Measurements from ENCODE around the gene GAK. TPM values are rescaled to one million over a fixed set of nuclear protein-coding genes. Genes with fewer than 3 reads are reported as not detected.

Gene GAK
- polyA plus RNA-seq, 1 of the 3 experiments (the other 2 are of a cell fraction) = 35.9 TPM

DNA sequence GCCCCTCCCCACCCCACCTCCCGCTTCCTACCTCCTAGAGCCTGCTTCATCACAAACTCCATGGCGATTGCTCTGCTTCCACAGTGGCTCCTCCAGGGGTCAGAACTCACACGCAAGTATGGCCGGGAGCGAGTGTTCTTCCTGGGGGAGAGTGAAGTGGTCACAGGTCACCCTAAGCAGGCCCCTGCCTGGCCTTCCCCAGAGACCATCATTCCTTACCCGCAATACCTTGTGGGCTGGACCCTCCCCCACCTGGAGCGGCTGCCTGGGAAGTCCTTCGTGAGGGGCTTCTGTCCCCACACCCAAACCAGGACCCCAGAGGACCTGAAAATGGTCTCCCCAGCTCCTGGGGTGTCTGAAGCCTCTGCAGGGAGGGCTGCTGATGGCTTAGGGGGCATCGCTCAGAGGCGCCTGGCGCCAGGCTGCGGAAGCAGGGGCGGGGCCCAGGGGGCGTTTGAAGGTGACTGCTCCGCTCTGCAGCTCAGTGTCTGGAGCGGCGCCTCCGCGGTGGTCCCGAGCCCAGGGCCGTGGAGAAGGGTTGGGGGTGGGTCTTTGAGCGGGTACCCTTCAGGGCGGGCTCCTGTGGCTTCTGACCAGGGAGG, 107.6 kb downstream of the GAK start (continued):
- TF ChIP-seq, protein P1, sequence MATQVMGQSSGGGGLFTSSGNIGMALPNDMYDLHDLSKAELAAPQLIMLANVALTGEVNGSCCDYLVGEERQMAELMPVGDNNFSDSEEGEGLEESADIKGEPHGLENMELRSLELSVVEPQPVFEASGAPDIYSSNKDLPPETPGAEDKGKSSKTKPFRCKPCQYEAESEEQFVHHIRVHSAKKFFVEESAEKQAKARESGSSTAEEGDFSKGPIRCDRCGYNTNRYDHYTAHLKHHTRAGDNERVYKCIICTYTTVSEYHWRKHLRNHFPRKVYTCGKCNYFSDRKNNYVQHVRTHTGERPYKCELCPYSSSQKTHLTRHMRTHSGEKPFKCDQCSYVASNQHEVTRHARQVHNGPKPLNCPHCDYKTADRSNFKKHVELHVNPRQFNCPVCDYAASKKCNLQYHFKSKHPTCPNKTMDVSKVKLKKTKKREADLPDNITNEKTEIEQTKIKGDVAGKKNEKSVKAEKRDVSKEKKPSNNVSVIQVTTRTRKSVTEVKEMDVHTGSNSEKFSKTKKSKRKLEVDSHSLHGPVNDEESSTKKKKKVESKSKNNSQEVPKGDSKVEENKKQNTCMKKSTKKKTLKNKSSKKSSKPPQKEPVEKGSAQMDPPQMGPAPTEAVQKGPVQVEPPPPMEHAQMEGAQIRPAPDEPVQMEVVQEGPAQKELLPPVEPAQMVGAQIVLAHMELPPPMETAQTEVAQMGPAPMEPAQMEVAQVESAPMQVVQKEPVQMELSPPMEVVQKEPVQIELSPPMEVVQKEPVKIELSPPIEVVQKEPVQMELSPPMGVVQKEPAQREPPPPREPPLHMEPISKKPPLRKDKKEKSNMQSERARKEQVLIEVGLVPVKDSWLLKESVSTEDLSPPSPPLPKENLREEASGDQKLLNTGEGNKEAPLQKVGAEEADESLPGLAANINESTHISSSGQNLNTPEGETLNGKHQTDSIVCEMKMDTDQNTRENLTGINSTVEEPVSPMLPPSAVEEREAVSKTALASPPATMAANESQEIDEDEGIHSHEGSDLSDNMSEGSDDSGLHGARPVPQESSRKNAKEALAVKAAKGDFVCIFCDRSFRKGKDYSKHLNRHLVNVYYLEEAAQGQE (IDR thresholded peaks at IDR 0.05; ENCODE audit: low read depth, low read length) = no peak
- TF ChIP-seq RCOR1 (IDR thresholded peaks at IDR 0.05; ENCODE audit: low read length) (no peak), TCF12 (IDR thresholded peaks at IDR 0.05) (no peak), CHD2 (IDR thresholded peaks at IDR 0.05; ENCODE audit: low read length, partially characterized antibody) (no peak), FOXM1 (IDR thresholded peaks at IDR 0.05; ENCODE audit: low read depth) (no peak), RXRA (IDR thresholded peaks at IDR 0.05; ENCODE audit: borderline replicate concordance, low read depth) (no peak)
- TF ChIP-seq, protein P2, sequence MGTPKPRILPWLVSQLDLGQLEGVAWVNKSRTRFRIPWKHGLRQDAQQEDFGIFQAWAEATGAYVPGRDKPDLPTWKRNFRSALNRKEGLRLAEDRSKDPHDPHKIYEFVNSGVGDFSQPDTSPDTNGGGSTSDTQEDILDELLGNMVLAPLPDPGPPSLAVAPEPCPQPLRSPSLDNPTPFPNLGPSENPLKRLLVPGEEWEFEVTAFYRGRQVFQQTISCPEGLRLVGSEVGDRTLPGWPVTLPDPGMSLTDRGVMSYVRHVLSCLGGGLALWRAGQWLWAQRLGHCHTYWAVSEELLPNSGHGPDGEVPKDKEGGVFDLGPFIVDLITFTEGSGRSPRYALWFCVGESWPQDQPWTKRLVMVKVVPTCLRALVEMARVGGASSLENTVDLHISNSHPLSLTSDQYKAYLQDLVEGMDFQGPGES (IDR thresholded peaks at IDR 0.05; ENCODE audit: low read depth, low read length) = no peak

DNA sequence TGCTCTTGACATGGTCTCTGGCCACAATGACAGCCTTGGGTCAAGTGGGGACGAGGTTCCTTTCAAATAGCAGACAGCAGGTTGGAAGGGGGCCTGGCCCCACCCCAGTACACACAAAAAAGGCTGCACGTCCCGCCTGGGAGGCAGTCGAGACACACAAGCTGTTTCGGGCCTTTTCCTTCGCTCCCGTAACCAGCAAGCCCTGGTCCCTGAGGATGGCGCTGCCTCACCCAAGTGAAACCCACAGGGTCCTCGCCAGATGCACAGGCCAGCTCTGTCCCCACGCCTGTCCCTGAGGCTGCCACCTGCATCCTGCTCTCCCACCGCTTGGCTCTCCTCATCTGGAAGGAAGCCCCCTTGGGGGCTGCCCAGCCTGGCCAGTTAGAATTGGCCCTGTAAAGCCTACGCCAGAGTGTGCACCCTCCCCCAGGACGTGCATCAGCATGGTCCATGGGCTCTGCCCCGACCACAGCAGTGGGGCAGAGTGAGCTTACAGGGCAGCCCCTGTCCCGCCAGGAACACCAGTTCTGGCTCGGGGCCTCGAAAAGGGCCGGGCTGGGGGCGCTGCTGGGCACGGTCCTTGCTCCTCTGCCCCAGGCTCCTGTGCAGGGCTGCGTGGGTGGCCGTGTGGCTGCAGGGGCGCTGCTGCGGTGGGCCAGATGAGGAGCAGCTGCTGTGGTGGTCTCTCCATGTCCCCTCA, 108.2 kb downstream of the GAK start:
- H3K9me3 ChIP-seq = no peaks in the 10 kb centered on the region
- H3K27me3 ChIP-seq (ENCODE audit: insufficient read depth) = peaks cover 26% of the 10 kb centered on the region
- no peak for DNase-seq
- no peak overlapping the region for H2AFZ ChIP-seq (ENCODE audit: low read depth)
- no peaks in the 10 kb centered on the region for H4K20me1 ChIP-seq (ENCODE audit: insufficient read depth)
- H3K4me1 ChIP-seq (ENCODE audit: control insufficient read depth in 1 of 2, insufficient read depth in 2 of 2, low read depth in 1 of 2, low read length in 1 of 2) = peaks cover 0 to 20% of the 10 kb centered on the region in 2 experiments; a peak in 1 of 4 replicates
- no peak overlapping the region for H3K27ac ChIP-seq (ENCODE audit: low read depth in 2 of 2, low read length in 1 of 2)
- H3K9me2 ChIP-seq = no peaks in the 10 kb centered on the region
- no peak overlapping the region for H3K4me2 ChIP-seq
- no peak overlapping the region for H3K9ac ChIP-seq
- H3K79me2 ChIP-seq (ENCODE audit: insufficient read depth) = no peaks in the 10 kb centered on the region
- ChIA-PET CTCF (interaction anchor here (1.6 kb wide), 1 partner anchor 82 kb away, joined by 3 read pairs; no protein-coding TSS in a partner anchor), POLR2A (interaction anchor here (0.6 kb wide), 1 partner anchor 57 kb away, joined by 3 read pairs; no protein-coding TSS in a partner anchor)
- H3K4me3 ChIP-seq (ENCODE audit: low read depth in 2 of 2, low read length in 1 of 2) = no peak overlapping the region
- WGBS (ENCODE audit: low lambda C conversion rate) = 75% methylated on average over 5 of the region's 24 CpGs
- no peaks in the 10 kb centered on the region for H3F3A ChIP-seq (replicated peaks; ENCODE audit: insufficient read depth)
- H3K36me3 ChIP-seq (replicated peaks in 1 of 2; ENCODE audit: control insufficient read depth in 1 of 2, insufficient read depth in 2 of 2, low read length in 1 of 2) = no peaks in the 10 kb centered on the region
- TF ChIP-seq FOXM1 (IDR thresholded peaks at IDR 0.05; ENCODE audit: low read depth) = no peak
- no peak for TF ChIP-seq MXI1 (IDR thresholded peaks at IDR 0.05; ENCODE audit: low read depth, low read length)
- TF ChIP-seq TAF1 (IDR thresholded peaks at IDR 0.05; ENCODE audit: borderline replicate concordance, low read depth, low read length) = no peak
- TF ChIP-seq, protein P3, sequence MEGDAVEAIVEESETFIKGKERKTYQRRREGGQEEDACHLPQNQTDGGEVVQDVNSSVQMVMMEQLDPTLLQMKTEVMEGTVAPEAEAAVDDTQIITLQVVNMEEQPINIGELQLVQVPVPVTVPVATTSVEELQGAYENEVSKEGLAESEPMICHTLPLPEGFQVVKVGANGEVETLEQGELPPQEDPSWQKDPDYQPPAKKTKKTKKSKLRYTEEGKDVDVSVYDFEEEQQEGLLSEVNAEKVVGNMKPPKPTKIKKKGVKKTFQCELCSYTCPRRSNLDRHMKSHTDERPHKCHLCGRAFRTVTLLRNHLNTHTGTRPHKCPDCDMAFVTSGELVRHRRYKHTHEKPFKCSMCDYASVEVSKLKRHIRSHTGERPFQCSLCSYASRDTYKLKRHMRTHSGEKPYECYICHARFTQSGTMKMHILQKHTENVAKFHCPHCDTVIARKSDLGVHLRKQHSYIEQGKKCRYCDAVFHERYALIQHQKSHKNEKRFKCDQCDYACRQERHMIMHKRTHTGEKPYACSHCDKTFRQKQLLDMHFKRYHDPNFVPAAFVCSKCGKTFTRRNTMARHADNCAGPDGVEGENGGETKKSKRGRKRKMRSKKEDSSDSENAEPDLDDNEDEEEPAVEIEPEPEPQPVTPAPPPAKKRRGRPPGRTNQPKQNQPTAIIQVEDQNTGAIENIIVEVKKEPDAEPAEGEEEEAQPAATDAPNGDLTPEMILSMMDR (IDR thresholded peaks at IDR 0.05) = no peak
- TF ChIP-seq GABPA (IDR thresholded peaks at IDR 0.05; ENCODE audit: low read depth) = no peak
- no peak for TF ChIP-seq TEAD4 (IDR thresholded peaks at IDR 0.05; ENCODE audit: borderline replicate concordance, insufficient read depth)
- TF ChIP-seq POLR2AphosphoS5 (IDR thresholded peaks at IDR 0.05; ENCODE audit: low read depth, low read length) = no peak
- no peak for TF ChIP-seq FOXJ3 (CRISPR knock-in tag; IDR thresholded peaks at IDR 0.05)
- TF ChIP-seq, protein P4, sequence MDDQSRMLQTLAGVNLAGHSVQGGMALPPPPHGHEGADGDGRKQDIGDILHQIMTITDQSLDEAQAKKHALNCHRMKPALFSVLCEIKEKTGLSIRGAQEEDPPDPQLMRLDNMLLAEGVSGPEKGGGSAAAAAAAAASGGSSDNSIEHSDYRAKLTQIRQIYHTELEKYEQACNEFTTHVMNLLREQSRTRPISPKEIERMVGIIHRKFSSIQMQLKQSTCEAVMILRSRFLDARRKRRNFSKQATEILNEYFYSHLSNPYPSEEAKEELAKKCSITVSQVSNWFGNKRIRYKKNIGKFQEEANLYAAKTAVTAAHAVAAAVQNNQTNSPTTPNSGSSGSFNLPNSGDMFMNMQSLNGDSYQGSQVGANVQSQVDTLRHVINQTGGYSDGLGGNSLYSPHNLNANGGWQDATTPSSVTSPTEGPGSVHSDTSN (IDR thresholded peaks at IDR 0.05) = no peak
- TF ChIP-seq, protein P5, sequence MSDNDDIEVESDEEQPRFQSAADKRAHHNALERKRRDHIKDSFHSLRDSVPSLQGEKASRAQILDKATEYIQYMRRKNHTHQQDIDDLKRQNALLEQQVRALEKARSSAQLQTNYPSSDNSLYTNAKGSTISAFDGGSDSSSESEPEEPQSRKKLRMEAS (IDR thresholded peaks at IDR 0.05; ENCODE audit: low read depth) = no peak

Data from SK-N-SH (cell line).